GM23338 (cell line): ENCODE results near the gene TAF11L13. TPM values are rescaled to one million over a fixed set of nuclear protein-coding genes. Genes with fewer than 3 reads are reported as not detected.
"Not testable (repeated sequence)": the region's sequence is repeated elsewhere in the genome, so short reads cannot be mapped to it uniquely, and the experiment has no call there.

Experiments used
- ATAC-seq: fragments of 200-7000 bp; cut with Tn5 transposase; 3 replicates; pipeline ENCODE4 v1.9.1; 2020
- DNase-seq: peaks from one replicate; pipeline ENCODE4 v3.0.0-alpha.2; 2015; ENCODE audit warnings: low spot score
- H2AFZ ChIP-seq: fragments of 200-600 bp; sonication (generic); 2 replicates; pipeline ENCODE4 v1.8.0; 2016; ENCODE audit warnings: antibody characterized with exemption, mild to moderate bottlenecking, moderate library complexity
- H3F3A ChIP-seq: fragments of 200-600 bp; sonication (generic); replicated peaks from 2 replicates; pipeline ENCODE4 v1.8.0; 2017; ENCODE audit warnings: antibody characterized with exemption, mixed run types, low read depth
- H3K27ac ChIP-seq: fragments of 200-600 bp; sonication (generic); 2 replicates; pipeline ENCODE4 v1.6.1; 2016; ENCODE audit warnings: low read depth
- H3K27me3 ChIP-seq: fragments of 200-600 bp; sonication (generic); 2 replicates; pipeline ENCODE4 v1.8.0; 2016; ENCODE audit warnings: mild to moderate bottlenecking, mixed run types, moderate library complexity; ENCODE audit not compliant: insufficient read depth
- H3K36me3 ChIP-seq: fragments of 200-600 bp; sonication (generic); 2 replicates; pipeline ENCODE4 v1.8.0; 2016; ENCODE audit warnings: mild to moderate bottlenecking; ENCODE audit not compliant: insufficient read depth
- H3K4me1 ChIP-seq: fragments of 200-600 bp; sonication (generic); 2 replicates; pipeline ENCODE4 v1.8.0; 2016; ENCODE audit warnings: mild to moderate bottlenecking, moderate library complexity; ENCODE audit not compliant: insufficient read depth
- H3K4me2 ChIP-seq: fragments of 200-600 bp; sonication (generic); 2 replicates; pipeline ENCODE4 v1.7.1; 2017; ENCODE audit warnings: mixed run types
- H3K4me3 ChIP-seq: fragments of 200-600 bp; sonication (generic); 2 replicates; pipeline ENCODE4 v1.6.1; 2016; ENCODE audit warnings: mixed run types
- H3K79me2 ChIP-seq: fragments of 200-600 bp; sonication (generic); replicated peaks from 2 replicates; pipeline ENCODE4 v1.8.0; 2017; ENCODE audit warnings: mild to moderate bottlenecking; ENCODE audit not compliant: insufficient read depth
- H3K9me2 ChIP-seq: fragments of 200-600 bp; sonication (generic); 2 replicates; pipeline ENCODE4 v1.8.0; 2017; ENCODE audit not compliant: insufficient read depth
- H4K20me1 ChIP-seq: fragments of 200-600 bp; sonication (generic); replicated peaks from 2 replicates; pipeline ENCODE4 v1.8.0; 2017; ENCODE audit warnings: mild to moderate bottlenecking; ENCODE audit not compliant: insufficient read depth
- H3K27ac Mint-ChIP-seq: 2 replicates; pipeline ENCODE4 v1.8.0; 2020; ENCODE audit warnings: inconsistent platforms, mild to moderate bottlenecking, moderate library complexity, mixed read lengths
- H3K27me3 Mint-ChIP-seq: 3 replicates; pipeline ENCODE4 v1.8.0; 2022; ENCODE audit warnings: low read depth, mild to moderate bottlenecking, moderate library complexity, mixed read lengths, inconsistent platforms; ENCODE audit not compliant: insufficient read depth, poor library complexity
- H3K36me3 Mint-ChIP-seq: 3 replicates; pipeline ENCODE4 v1.8.0; 2021; ENCODE audit warnings: low read depth, mild to moderate bottlenecking, inconsistent platforms, moderate library complexity, mixed read lengths
- H3K4me1 Mint-ChIP-seq: 3 replicates; pipeline ENCODE4 v1.8.0; 2020; ENCODE audit warnings: mild to moderate bottlenecking, inconsistent platforms, mixed read lengths
- H3K4me3 Mint-ChIP-seq: 3 replicates; pipeline ENCODE4 v1.8.0; 2021; ENCODE audit warnings: moderate library complexity, mild to moderate bottlenecking, inconsistent platforms, mixed read lengths
- H3K9me3 Mint-ChIP-seq: 3 replicates; pipeline ENCODE4 v1.8.0; 2020; ENCODE audit warnings: moderate library complexity, mild to moderate bottlenecking, inconsistent platforms, mixed read lengths
- long read RNA-seq: library from polyadenylated mRNA; unstranded; transcript quantifications from one replicate; pipeline ENCODE4 v2.0.0, GENCODE V29; 2020; ENCODE audit not compliant: unreplicated experiment
- polyA plus RNA-seq: library from polyadenylated mRNA; unstranded; fragments of >200 nt; fragmentation: Nextera tagmentation; extraction: Ambion mirVana; gene quantifications from 2 replicates; pipeline ENCODE4 v1.2.1, GENCODE V29; 2016
- total RNA-seq: library from RNA; depleted of rRNA; stranded (reverse); fragments of >200 nt; shearing (Covaris generic); gene quantifications from 2 replicates; pipeline ENCODE4 v1.2.3, GENCODE V29; 2014; rRNA removed

The TAF11L13 gene
- total RNA-seq (not detected in 2 replicates), polyA plus RNA-seq (not detected in 2 replicates)
- long read RNA-seq: 0 reads

- not testable (repeated sequence) for H3K27me3 ChIP-seq, H3K79me2 ChIP-seq, DNase-seq, H2AFZ ChIP-seq, H3K4me1 ChIP-seq, H3K27me3 Mint-ChIP-seq, H3K4me3 ChIP-seq, H3K36me3 Mint-ChIP-seq, H3K4me1 Mint-ChIP-seq, H3K27ac Mint-ChIP-seq, H3F3A ChIP-seq, H3K4me2 ChIP-seq, H3K4me3 Mint-ChIP-seq, H3K9me2 ChIP-seq, H3K9me3 Mint-ChIP-seq, ATAC-seq, H3K36me3 ChIP-seq, H4K20me1 ChIP-seq, H3K27ac ChIP-seq
These were observed at the start of gene TAF11L13 for GRCh38 chr5:17631788-17632187. Gene TAF11L13, plus strand, starts transcription at chr5:17632088.

GRCh38 chr5:17585658-17586057 lies 46.2 kb upstream of the TAF11L13 start, which contains the start of gene TAF11L7:
Gene TAF11L7, minus strand, starts transcription at chr5:17585758.
- H3K27me3 Mint-ChIP-seq, H3K4me3 ChIP-seq, ATAC-seq, H4K20me1 ChIP-seq, DNase-seq, H3K36me3 Mint-ChIP-seq, H3K27ac Mint-ChIP-seq, H3K4me1 ChIP-seq, H3K27me3 ChIP-seq, H3F3A ChIP-seq, H3K36me3 ChIP-seq, H3K9me2 ChIP-seq, H3K4me1 Mint-ChIP-seq, H3K4me3 Mint-ChIP-seq, H3K4me2 ChIP-seq, H3K27ac ChIP-seq, H3K79me2 ChIP-seq, H3K9me3 Mint-ChIP-seq, H2AFZ ChIP-seq: not testable (repeated sequence)

- not testable (repeated sequence) for H4K20me1 ChIP-seq, H3K4me3 ChIP-seq, H3K4me1 Mint-ChIP-seq, H3K36me3 Mint-ChIP-seq, H3K4me1 ChIP-seq, H3F3A ChIP-seq, H3K27me3 Mint-ChIP-seq, H3K4me2 ChIP-seq, H3K27ac ChIP-seq, H3K27ac Mint-ChIP-seq, ATAC-seq, H3K79me2 ChIP-seq, H3K9me3 Mint-ChIP-seq, H3K36me3 ChIP-seq, DNase-seq, H2AFZ ChIP-seq, H3K4me3 Mint-ChIP-seq, H3K9me2 ChIP-seq, H3K27me3 ChIP-seq
These were observed 41.0 kb upstream of the TAF11L13 start, which contains the start of gene TAF11L8 for GRCh38 chr5:17590860-17591259. Gene TAF11L8, minus strand, starts transcription at chr5:17590960.

- H4K20me1 ChIP-seq, H2AFZ ChIP-seq, H3K4me1 ChIP-seq, H3K4me1 Mint-ChIP-seq, H3K4me3 ChIP-seq, ATAC-seq, H3K27me3 ChIP-seq, H3K36me3 ChIP-seq, H3K4me3 Mint-ChIP-seq, H3K9me2 ChIP-seq, H3K27ac ChIP-seq, H3K9me3 Mint-ChIP-seq, H3K27ac Mint-ChIP-seq, H3K36me3 Mint-ChIP-seq, H3F3A ChIP-seq, H3K79me2 ChIP-seq, H3K4me2 ChIP-seq, DNase-seq, H3K27me3 Mint-ChIP-seq: not testable (repeated sequence)
These were observed 37.6 kb upstream of the TAF11L13 start, which contains the start of gene TAF11L9 for GRCh38 chr5:17594255-17594654. Gene TAF11L9, minus strand, starts transcription at chr5:17594394.

GRCh38 chr5:17597728-17598127 lies 34.2 kb upstream of the TAF11L13 start, which contains the start of gene TAF11L10:
Gene TAF11L10, minus strand, starts transcription at chr5:17597828.
- not testable (repeated sequence) for H3K4me3 Mint-ChIP-seq, H3F3A ChIP-seq, H3K36me3 ChIP-seq, H2AFZ ChIP-seq, H4K20me1 ChIP-seq, H3K4me2 ChIP-seq, H3K27me3 Mint-ChIP-seq, H3K9me3 Mint-ChIP-seq, H3K79me2 ChIP-seq, H3K27ac Mint-ChIP-seq, H3K36me3 Mint-ChIP-seq, H3K9me2 ChIP-seq, ATAC-seq, H3K27me3 ChIP-seq, H3K4me1 Mint-ChIP-seq, H3K4me1 ChIP-seq, DNase-seq, H3K4me3 ChIP-seq, H3K27ac ChIP-seq

- not testable (repeated sequence) for H3K27me3 Mint-ChIP-seq, H4K20me1 ChIP-seq, H3K4me1 Mint-ChIP-seq, H3K4me3 ChIP-seq, H3F3A ChIP-seq, H3K9me3 Mint-ChIP-seq, H3K4me3 Mint-ChIP-seq, H3K36me3 Mint-ChIP-seq, H3K36me3 ChIP-seq, H3K27ac Mint-ChIP-seq, H3K79me2 ChIP-seq, H3K4me2 ChIP-seq, ATAC-seq, DNase-seq, H3K9me2 ChIP-seq, H3K4me1 ChIP-seq, H3K27ac ChIP-seq, H2AFZ ChIP-seq, H3K27me3 ChIP-seq
These were observed 28.0 kb upstream of the TAF11L13 start, which contains the start of gene TAF11L11 for GRCh38 chr5:17603880-17604279. Gene TAF11L11, plus strand, starts transcription at chr5:17604183.
